HepG2 (cell line): ENCODE measurements around the gene CTTNBP2NL.

Experiments used
- ERF ChIP-seq: IDR thresholded peaks from 2 replicates; pipeline ENCODE4 v1.6.1; 2018; ENCODE audit warnings: missing biosample characterization, missing genetic modification reagents
- ZSCAN29 ChIP-seq: sonication (generic); formaldehyde crosslinking; conservative IDR thresholded peaks from 2 replicates; pipeline ENCODE4 v1.4.0; 2020; ENCODE audit warnings: mild to moderate bottlenecking, missing genetic modification reagents

GRCh38 chr1:112371775-112372174 lies 24.2 kb upstream of the CTTNBP2NL start:
- TF ChIP-seq ZSCAN29 (CRISPR knock-in tag) (no peak), ERF (CRISPR knock-in tag) (no peak)
